GM18951 (cell line): ENCODE results near the gene ZNF423.

Experiments
- POLR2A ChIP-seq: IDR thresholded peaks from 4 replicates; pipeline ENCODE4 v1.6.1; 2011; ENCODE audit warnings: mild to moderate bottlenecking; ENCODE audit not compliant: insufficient read length, insufficient read depth; ENCODE audit errors: extremely low read depth
- in situ Hi-C: fragments of 300-500 bp; cut with MboI; formaldehyde crosslinking; loops from one replicate; pipeline ENCODE4 v1.12.0; 2022; ENCODE audit warnings: low sequenced_read_pairs, mixed read lengths, inconsistent platforms; ENCODE audit not compliant: unreplicated experiment

The ZNF423 gene

GRCh38 chr16:49528060-49528865 lies 327.6 kb downstream of the ZNF423 start:
- no peak for TF ChIP-seq POLR2A
- in situ Hi-C loops = no loop called here

DNA sequence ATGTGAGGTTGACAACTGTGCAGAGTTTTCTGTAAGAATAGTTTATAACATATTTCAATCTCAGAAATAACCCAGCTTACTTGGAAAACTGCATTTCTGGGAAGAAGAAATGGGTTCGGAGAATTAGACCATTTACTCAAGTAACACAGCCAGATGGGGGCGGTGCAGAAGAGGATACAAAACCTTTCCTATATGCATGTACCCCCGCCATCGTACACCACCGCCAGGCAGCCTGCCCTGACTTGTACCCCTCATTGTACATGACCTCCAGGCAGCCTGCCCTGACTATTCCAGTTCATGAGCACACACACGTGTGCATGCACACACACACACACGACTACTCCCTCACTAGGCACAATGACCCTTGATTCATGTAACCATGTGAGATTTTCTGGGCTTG lies 328.3 kb downstream of the ZNF423 start:
- in situ Hi-C loops = no loop called here
- TF ChIP-seq POLR2A = no peak

DNA sequence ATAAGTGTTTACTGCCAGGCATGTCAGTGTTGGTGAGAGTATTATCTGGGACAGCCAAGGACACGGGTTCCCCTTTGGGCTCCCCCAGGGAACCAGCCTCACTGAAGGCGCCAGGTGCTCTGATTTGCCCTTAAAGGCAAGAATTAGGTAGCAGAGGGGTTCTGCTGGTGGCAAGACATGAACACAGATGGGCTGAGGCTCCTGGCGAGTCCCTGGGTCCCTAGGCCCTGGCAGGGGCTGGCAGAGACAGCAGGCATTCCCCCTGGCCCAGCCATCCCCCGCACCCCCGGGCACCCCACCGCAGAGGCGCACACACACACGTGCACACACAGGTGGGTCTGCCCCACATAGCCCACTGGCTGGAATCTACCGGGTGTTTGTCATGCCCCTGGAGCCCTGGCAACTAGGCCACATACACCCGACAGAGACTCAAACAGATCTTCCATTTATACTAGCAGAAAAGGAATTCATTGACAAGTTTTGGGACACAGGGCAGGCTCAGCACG lies 329.0 kb downstream of the ZNF423 start:
- TF ChIP-seq POLR2A = no peak
- in situ Hi-C loops = no loop called here

- TF ChIP-seq POLR2A = no peak
- in situ Hi-C loops = no loop called here
These were observed 331.0 kb downstream of the ZNF423 start for GRCh38 chr16:49524947-49525315.

DNA sequence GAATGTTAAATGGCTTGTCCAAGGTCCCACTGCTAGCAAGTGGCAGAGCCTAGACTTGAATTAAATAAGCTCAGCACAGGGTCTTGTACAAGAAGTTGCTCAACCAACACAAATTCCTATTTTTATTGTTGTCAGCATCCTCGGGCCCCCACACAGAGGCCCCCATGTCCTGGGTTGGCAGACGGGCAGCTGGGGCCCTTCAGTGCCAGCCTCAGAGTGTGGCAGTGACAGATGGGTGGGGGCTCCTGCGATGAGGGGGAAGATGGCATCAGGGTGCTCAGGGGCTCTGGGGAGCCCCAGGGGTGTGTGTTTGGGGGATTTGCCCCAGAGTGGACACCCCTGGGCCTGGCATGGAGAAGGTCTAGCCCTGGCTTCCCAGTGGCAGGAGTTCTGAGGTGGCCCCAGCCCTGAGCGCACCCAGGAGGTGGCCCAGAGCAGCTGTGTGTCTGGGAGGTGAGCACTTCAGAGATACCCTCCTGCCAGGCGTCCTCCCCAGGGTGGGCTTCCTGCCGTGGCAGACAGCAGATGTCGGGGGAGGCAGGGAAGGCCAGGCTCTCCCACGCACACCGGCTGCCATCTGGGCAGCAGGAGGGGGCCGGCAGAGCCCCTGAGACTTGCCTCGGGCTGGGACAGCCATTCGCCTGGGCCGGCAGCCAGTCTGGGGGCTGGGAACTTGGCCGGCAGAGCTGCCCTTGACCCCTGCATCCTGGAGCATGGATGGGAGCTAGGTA lies 331.5 kb downstream of the ZNF423 start:
- in situ Hi-C loops = no loop called here
- TF ChIP-seq POLR2A = no peak

DNA sequence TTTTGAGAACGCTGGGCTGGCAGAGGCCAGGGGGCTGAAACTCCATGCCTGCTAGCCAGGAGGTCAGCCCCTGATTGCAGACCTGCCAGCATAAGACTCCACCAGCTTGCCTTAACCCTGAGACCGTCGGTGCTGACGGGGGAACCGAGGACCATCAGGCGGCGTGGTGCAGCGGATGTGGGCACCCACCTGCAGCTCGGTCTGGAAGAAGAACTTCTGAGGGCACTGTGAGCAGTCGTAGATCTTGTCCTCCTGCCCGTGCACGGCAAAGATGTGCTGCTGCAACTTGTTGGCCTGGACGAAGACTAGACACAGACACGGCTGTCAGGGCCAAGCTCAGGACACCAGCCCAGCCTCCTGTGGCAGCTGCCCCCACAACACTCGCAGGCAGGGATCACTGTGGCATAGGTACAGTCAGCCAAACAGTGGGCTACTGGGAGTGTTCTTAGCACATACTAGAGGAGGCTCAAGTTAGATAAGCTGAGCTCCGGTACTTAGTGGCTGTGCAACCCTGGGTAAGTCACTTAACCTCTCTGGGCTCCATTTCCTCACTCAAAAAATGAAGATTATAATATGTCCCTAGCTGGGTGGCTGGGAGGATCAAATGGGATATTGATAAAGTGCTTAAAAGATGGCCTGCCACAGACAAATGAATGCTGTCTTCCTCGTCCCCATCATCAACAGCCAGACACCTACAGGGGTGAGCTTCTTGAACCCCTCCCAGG lies 332.3 kb downstream of the ZNF423 start:
- in situ Hi-C loops = no loop called here
- TF ChIP-seq POLR2A = no peak

GRCh38 chr16:49521734-49522325 lies 334.1 kb downstream of the ZNF423 start:
- in situ Hi-C loops = no loop called here
- no peak for TF ChIP-seq POLR2A

DNA sequence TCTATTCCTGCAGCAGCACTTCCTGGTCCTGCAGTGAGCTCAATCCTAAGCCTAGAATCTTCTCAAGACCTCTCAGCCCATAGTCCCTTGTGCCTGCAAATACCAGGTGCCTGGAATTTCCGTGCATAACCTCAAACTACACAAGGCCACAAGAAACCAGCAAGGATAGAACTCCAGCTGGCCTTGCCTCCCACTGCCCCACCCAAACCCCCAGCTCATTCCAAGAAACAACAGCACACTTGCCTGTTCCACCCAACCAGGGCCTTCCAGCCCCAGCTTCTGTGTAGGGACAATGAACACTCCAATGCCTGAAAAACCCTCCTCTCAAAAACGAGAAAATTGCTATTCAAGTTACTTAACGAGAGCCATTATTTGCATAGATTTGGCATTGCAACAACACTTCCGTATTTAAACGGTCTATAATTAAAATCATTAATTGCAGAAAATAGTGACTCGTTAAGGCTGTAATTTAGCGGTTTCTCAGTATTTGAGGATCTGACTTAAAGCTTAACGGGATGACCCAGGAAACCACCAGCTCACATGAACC lies 335.3 kb downstream of the ZNF423 start:
- no peak for TF ChIP-seq POLR2A
- in situ Hi-C loops = no loop called here

- in situ Hi-C loops = no loop called here
- no peak for TF ChIP-seq POLR2A
These were observed 336.2 kb downstream of the ZNF423 start for GRCh38 chr16:49519741-49520140.

GRCh38 chr16:49519008-49519656 lies 336.8 kb downstream of the ZNF423 start:
- no peak for TF ChIP-seq POLR2A

DNA sequence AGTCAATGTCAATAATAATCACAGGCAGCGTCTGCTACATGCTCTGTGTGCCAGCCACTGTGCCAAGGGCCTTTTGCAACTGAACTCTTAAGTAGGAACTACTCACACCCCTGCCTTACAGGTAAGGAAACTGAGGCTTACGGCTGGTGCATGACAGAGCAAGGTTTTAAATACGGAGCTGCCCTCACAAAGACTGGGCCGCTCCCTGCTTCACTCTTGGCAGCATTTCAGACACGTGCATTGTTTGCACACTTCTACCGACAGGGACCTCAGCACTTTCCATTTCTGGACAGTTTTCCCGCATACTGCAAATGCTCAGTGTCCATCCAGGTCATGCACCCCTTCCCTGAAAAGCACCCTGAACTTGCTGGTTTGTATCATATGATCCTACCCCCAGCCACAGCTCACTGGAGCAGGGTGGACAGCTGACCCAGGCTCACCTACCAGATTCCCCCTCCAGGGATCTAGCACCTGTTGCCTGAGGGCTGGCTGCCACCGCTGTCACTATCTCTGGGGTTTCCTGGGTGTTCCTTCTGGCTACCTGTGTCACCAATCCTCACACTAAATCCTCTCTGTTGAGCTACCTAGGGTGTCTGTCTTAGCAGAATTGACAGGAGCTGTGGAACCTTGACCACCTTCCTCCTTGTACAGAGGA lies 339.4 kb downstream of the ZNF423 start:
- in situ Hi-C loops = no loop called here
- TF ChIP-seq POLR2A = no peak

More at GRCh38 chr16:49519008-49519656, 336.8 kb downstream of the ZNF423 start:
- in situ Hi-C loops = no loop called here

GRCh38 chr16:49515861-49516260 lies 340.1 kb downstream of the ZNF423 start:
- in situ Hi-C loops = no loop called here
- no peak for TF ChIP-seq POLR2A

GRCh38 chr16:49515016-49515565 lies 340.8 kb downstream of the ZNF423 start:
- TF ChIP-seq POLR2A = no peak
- in situ Hi-C loops = no loop called here
